NCI-H748 treated with DMSO at 0.1 percent for 48 hours (cell line): ENCODE measurements around the gene ACSF3.
"Not testable (repeated sequence)": the region's sequence is repeated elsewhere in the genome, so short reads cannot be mapped to it uniquely, and the experiment has no call there.

Source experiments
- DNase-seq: peaks from one replicate; lab custom pipeline; 2025; lab: John Stamatoyannopoulos, UW

Gene ACSF3

GRCh38 chr16:89055894-89056555, 37.6 kb upstream of the ACSF3 start:
- DNase-seq, result no peak

- no peak for DNase-seq
Measured at GRCh38 chr16:89056592-89056991, 37.1 kb upstream of the ACSF3 start.

- no peak for DNase-seq
Measured at GRCh38 chr16:89057738-89058137, 35.9 kb upstream of the ACSF3 start.

- DNase-seq, result no peak
Measured at GRCh38 chr16:89058812-89059211, 34.8 kb upstream of the ACSF3 start.

GRCh38 chr16:89060207-89060794, 33.4 kb upstream of the ACSF3 start:
- DNase-seq, result no peak

GRCh38 chr16:89061086-89061485, 32.6 kb upstream of the ACSF3 start:
- no peak for DNase-seq

- no peak for DNase-seq
Measured at GRCh38 chr16:89061590-89062380, 31.9 kb upstream of the ACSF3 start.

- no peak for DNase-seq
Measured at GRCh38 chr16:89062389-89063345, 31.0 kb upstream of the ACSF3 start.

- no peak for DNase-seq
Measured at GRCh38 chr16:89063768-89064320, 29.8 kb upstream of the ACSF3 start.

GRCh38 chr16:89064606-89065457, 28.8 kb upstream of the ACSF3 start:
- no peak for DNase-seq

GRCh38 chr16:89065458-89065822, 28.2 kb upstream of the ACSF3 start:
- DNase-seq, result no peak

GRCh38 chr16:89066721-89067120, 26.9 kb upstream of the ACSF3 start:
- DNase-seq, result no peak

GRCh38 chr16:89067677-89068443, 25.8 kb upstream of the ACSF3 start:
- no peak for DNase-seq

- not testable (repeated sequence) for DNase-seq
Measured at GRCh38 chr16:89068814-89069616, 24.6 kb upstream of the ACSF3 start.

- DNase-seq, result no peak
Measured at GRCh38 chr16:89069920-89070319, 23.7 kb upstream of the ACSF3 start.

GRCh38 chr16:89070590-89070989, 23.1 kb upstream of the ACSF3 start:
- no peak for DNase-seq

- DNase-seq, result no peak
Measured at GRCh38 chr16:89071686-89072547, 21.7 kb upstream of the ACSF3 start.

- no peak for DNase-seq
Measured at GRCh38 chr16:89072548-89073130, 21.0 kb upstream of the ACSF3 start.
